Neural cell (in vitro differentiated cells): ENCODE results near the gene ICE2. TPM values are rescaled to one million over a fixed set of nuclear protein-coding genes. Genes with fewer than 3 reads are reported as not detected.

ENCODE experiments used
- H2AFZ ChIP-seq: fragments of 200-600, 300-800 bp; sonication (generic), shearing (Covaris generic); 2 replicates; pipeline ENCODE4 v1.6.0; 2014; ENCODE audit warnings: low read depth, mild to moderate bottlenecking, antibody characterized with exemption, low read length, moderate library complexity
- H3F3A ChIP-seq: fragments of 200-600 bp; shearing (Covaris generic); 2 replicates; pipeline ENCODE4 v1.6.1; 2016; ENCODE audit warnings: mild to moderate bottlenecking, moderate library complexity, mixed read lengths, antibody characterized with exemption, low read length; ENCODE audit not compliant: insufficient read depth, poor library complexity, severe bottlenecking
- H3K27ac ChIP-seq: fragments of 200-600, 300-800 bp; sonication (generic), shearing (Covaris generic); 2 replicates; pipeline ENCODE4 v1.5.1; 2014; ENCODE audit warnings: mild to moderate bottlenecking, low read length, moderate library complexity
- H3K27me3 ChIP-seq: fragments of 300-800, 200-600 bp; sonication (generic), shearing (Covaris generic); 2 replicates; pipeline ENCODE4 v1.6.0; 2014; ENCODE audit warnings: mild to moderate bottlenecking, low read depth, low read length, moderate library complexity; ENCODE audit not compliant: insufficient read depth
- H3K36me3 ChIP-seq: fragments of 300-800, 200-600 bp; sonication (generic), shearing (Covaris generic); 2 replicates; pipeline ENCODE4 v1.5.1; 2014; ENCODE audit warnings: mild to moderate bottlenecking, antibody characterized with exemption, low read length, moderate library complexity; ENCODE audit not compliant: insufficient read depth
- H3K4me2 ChIP-seq: fragments of 300-800, 200-600 bp; sonication (generic), shearing (Covaris generic); 2 replicates; pipeline ENCODE4 v1.6.0; 2014; ENCODE audit warnings: mild to moderate bottlenecking, low read length
- H3K4me3 ChIP-seq: fragments of 300-800, 200-600 bp; sonication (generic), shearing (Covaris generic); 2 replicates; pipeline ENCODE4 v1.5.1; 2014; ENCODE audit warnings: mild to moderate bottlenecking, low read length, moderate library complexity
- H3K79me2 ChIP-seq: fragments of 200-600 bp; shearing (Covaris generic); replicated peaks from 2 replicates; pipeline ENCODE4 v1.6.0; 2014; ENCODE audit warnings: mild to moderate bottlenecking, low read length, moderate library complexity; ENCODE audit not compliant: insufficient read depth
- H3K9ac ChIP-seq: fragments of 300-800, 200-600 bp; sonication (generic), shearing (Covaris generic); 2 replicates; pipeline ENCODE4 v1.6.1; 2016; ENCODE audit warnings: mild to moderate bottlenecking, low read length, mixed read lengths
- H3K9me2 ChIP-seq: fragments of 200-600 bp; shearing (Covaris generic); 2 replicates; pipeline ENCODE4 v1.6.1; 2016; ENCODE audit warnings: mild to moderate bottlenecking, low read length, mixed read lengths; ENCODE audit not compliant: insufficient read depth
- H3K9me3 ChIP-seq: fragments of 200-600, 300-800 bp; sonication (generic), shearing (Covaris generic); 2 replicates; pipeline ENCODE4 v1.6.1; 2016; ENCODE audit warnings: mild to moderate bottlenecking, mixed run types, low read length, moderate library complexity, mixed read lengths
- H4K20me1 ChIP-seq: fragments of 200-600 bp; shearing (Covaris generic); 2 replicates; pipeline ENCODE4 v1.6.1; 2016; ENCODE audit warnings: mild to moderate bottlenecking, mixed run types; ENCODE audit not compliant: insufficient read depth
- EP300 ChIP-seq: fragments of 450-650 bp; conservative IDR thresholded peaks from 2 replicates; pipeline ENCODE4 v1.6.1; 2014; ENCODE audit warnings: antibody characterized with exemption, mild to moderate bottlenecking, moderate library complexity; ENCODE audit not compliant: poor library complexity, severe bottlenecking
- EZH2 ChIP-seq: fragments of 200-600, 300-800 bp; shearing (Covaris generic), sonication (generic); IDR thresholded peaks from 2 replicates; pipeline ENCODE4 v1.6.1; 2014; ENCODE audit warnings: antibody characterized with exemption, low read length, borderline replicate concordance, mild to moderate bottlenecking; ENCODE audit not compliant: insufficient read depth, poor library complexity, severe bottlenecking
- MXI1 ChIP-seq: fragments of 450-650 bp; conservative IDR thresholded peaks from 2 replicates; pipeline ENCODE4 v1.6.1; 2014; ENCODE audit warnings: antibody characterized with exemption, mild to moderate bottlenecking; ENCODE audit not compliant: poor library complexity, severe bottlenecking
- POLR2AphosphoS5 ChIP-seq: IDR thresholded peaks from 2 replicates; pipeline ENCODE4 v1.6.1; 2012
- RAD21 ChIP-seq: fragments of 450-650 bp; conservative IDR thresholded peaks from 2 replicates; pipeline ENCODE4 v1.6.1; 2014; ENCODE audit warnings: antibody characterized with exemption, mild to moderate bottlenecking, moderate library complexity
- SMC3 ChIP-seq: fragments of 450-650 bp; conservative IDR thresholded peaks from 2 replicates; pipeline ENCODE4 v1.6.1; 2014; ENCODE audit warnings: antibody characterized with exemption, mild to moderate bottlenecking, moderate library complexity; ENCODE audit not compliant: poor library complexity
- TAF1 ChIP-seq: IDR thresholded peaks from 2 replicates; pipeline ENCODE4 v1.6.1; 2012; ENCODE audit warnings: low read depth
- polyA plus RNA-seq: library from polyadenylated mRNA; depleted of rRNA; stranded (reverse); fragments of >200 nt; gene quantifications from 2 replicates; pipeline ENCODE4 v1.2.3, GENCODE V29; 2014
- TF ChIP-seq, protein P1 (sequence below): fragments of 450-650 bp; IDR thresholded peaks from 2 replicates; pipeline ENCODE4 v1.5.1; 2014; ENCODE audit warnings: antibody characterized with exemption, mild to moderate bottlenecking, moderate library complexity; ENCODE audit not compliant: poor library complexity, severe bottlenecking
- TF ChIP-seq, protein P2 (sequence below): IDR thresholded peaks from 2 replicates; pipeline ENCODE4 v1.6.1; 2012; ENCODE audit warnings: borderline replicate concordance

ICE2 gene
- polyA plus RNA-seq, 1 donor from 2014 or later = 34.0 TPM

DNA sequence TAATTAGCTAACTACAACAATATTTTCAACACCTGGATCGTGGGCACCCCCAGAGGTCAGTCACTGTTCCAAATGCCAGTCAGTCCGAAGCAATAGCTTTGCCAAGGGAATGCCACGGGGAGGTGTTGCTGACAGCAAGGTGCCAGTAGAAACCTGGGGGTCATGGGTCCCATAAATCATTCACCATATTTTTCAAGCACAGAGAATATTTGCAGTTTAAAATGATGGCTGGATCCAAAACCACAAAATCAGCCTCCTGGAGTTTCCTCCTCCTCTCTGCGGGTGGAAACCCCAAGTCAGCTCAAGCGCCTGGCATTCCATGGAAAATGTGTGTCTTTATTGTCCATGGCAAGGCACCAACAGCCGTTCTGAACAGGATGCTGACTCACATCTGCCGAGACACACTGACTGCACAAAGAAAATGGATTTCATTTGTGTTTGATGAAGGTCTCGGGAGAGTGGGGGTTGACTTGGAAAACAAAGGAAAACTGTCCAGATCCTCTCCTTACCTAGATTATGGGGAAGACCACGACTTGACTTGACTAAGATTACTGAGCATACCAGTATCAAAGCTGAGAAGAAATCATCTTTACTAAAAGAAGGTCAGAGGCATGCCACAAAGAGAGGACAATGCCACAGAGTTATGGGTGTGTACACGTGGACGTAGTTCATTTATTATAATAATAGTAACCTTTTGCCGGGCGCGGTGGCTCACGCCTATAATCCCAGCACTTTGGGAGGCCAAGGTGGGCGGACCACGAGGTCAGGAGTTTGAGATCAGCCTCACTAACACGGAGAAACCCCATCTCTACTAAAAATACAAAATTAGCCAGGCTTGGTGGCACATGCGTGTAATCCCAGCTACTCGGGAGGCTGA, 107.5 kb downstream of the ICE2 start:
- H3K4me2 ChIP-seq = no peak overlapping the region

DNA sequence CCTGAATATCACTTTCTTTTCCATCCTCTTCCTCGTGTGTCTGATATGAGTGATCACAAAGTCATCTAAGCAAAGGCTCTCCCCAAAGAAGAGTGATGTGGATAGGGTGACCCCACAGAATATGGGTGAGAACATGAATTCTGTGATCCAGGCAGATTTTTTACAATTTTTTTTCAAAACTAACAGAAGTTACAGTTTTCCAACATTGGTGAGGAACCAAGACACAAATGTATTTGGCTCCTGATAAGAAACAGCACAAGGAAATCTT, 108.1 kb downstream of the ICE2 start:
- no peaks in the 10 kb centered on the region for H4K20me1 ChIP-seq
- no peaks in the 10 kb centered on the region for H3K36me3 ChIP-seq
- H3K9ac ChIP-seq = no peak overlapping the region
- no peak overlapping the region for H3K4me2 ChIP-seq
- TF ChIP-seq RAD21 (no peak), EZH2 (no peak), EP300 (no peak), MXI1 (no peak), POLR2AphosphoS5 (no peak), TAF1 (no peak), SMC3 (no peak)
- TF ChIP-seq, protein P1, sequence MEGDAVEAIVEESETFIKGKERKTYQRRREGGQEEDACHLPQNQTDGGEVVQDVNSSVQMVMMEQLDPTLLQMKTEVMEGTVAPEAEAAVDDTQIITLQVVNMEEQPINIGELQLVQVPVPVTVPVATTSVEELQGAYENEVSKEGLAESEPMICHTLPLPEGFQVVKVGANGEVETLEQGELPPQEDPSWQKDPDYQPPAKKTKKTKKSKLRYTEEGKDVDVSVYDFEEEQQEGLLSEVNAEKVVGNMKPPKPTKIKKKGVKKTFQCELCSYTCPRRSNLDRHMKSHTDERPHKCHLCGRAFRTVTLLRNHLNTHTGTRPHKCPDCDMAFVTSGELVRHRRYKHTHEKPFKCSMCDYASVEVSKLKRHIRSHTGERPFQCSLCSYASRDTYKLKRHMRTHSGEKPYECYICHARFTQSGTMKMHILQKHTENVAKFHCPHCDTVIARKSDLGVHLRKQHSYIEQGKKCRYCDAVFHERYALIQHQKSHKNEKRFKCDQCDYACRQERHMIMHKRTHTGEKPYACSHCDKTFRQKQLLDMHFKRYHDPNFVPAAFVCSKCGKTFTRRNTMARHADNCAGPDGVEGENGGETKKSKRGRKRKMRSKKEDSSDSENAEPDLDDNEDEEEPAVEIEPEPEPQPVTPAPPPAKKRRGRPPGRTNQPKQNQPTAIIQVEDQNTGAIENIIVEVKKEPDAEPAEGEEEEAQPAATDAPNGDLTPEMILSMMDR = no peak
- TF ChIP-seq, protein P2, sequence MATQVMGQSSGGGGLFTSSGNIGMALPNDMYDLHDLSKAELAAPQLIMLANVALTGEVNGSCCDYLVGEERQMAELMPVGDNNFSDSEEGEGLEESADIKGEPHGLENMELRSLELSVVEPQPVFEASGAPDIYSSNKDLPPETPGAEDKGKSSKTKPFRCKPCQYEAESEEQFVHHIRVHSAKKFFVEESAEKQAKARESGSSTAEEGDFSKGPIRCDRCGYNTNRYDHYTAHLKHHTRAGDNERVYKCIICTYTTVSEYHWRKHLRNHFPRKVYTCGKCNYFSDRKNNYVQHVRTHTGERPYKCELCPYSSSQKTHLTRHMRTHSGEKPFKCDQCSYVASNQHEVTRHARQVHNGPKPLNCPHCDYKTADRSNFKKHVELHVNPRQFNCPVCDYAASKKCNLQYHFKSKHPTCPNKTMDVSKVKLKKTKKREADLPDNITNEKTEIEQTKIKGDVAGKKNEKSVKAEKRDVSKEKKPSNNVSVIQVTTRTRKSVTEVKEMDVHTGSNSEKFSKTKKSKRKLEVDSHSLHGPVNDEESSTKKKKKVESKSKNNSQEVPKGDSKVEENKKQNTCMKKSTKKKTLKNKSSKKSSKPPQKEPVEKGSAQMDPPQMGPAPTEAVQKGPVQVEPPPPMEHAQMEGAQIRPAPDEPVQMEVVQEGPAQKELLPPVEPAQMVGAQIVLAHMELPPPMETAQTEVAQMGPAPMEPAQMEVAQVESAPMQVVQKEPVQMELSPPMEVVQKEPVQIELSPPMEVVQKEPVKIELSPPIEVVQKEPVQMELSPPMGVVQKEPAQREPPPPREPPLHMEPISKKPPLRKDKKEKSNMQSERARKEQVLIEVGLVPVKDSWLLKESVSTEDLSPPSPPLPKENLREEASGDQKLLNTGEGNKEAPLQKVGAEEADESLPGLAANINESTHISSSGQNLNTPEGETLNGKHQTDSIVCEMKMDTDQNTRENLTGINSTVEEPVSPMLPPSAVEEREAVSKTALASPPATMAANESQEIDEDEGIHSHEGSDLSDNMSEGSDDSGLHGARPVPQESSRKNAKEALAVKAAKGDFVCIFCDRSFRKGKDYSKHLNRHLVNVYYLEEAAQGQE = no peak
- no peaks in the 10 kb centered on the region for H3K27me3 ChIP-seq
- H3K27ac ChIP-seq = no peak overlapping the region
- no peaks in the 10 kb centered on the region for H3K9me3 ChIP-seq
- H3K79me2 ChIP-seq = no peaks in the 10 kb centered on the region
- H3K9me2 ChIP-seq = no peaks in the 10 kb centered on the region
- no peaks in the 10 kb centered on the region for H3F3A ChIP-seq
- no peak overlapping the region for H3K4me3 ChIP-seq
- no peak overlapping the region for H2AFZ ChIP-seq

More for the DNA sequence above, 107.5 kb downstream of the ICE2 start:
- TF ChIP-seq POLR2AphosphoS5 = no peak
- TF ChIP-seq, protein P2 = no peak
- TF ChIP-seq, protein P1 = no peak
- no peak for TF ChIP-seq RAD21
- no peak for TF ChIP-seq TAF1
- TF ChIP-seq SMC3 = no peak
- no peak for TF ChIP-seq MXI1
- TF ChIP-seq EZH2 = no peak
- TF ChIP-seq EP300 = no peak
- no peaks in the 10 kb centered on the region for H3K9me2 ChIP-seq
- H3F3A ChIP-seq = no peaks in the 10 kb centered on the region
- no peak overlapping the region for H3K4me3 ChIP-seq
- H3K36me3 ChIP-seq = no peaks in the 10 kb centered on the region
- no peaks in the 10 kb centered on the region for H3K79me2 ChIP-seq
- no peak overlapping the region for H2AFZ ChIP-seq
- no peaks in the 10 kb centered on the region for H3K27me3 ChIP-seq
- H4K20me1 ChIP-seq = no peaks in the 10 kb centered on the region
- H3K27ac ChIP-seq = no peak overlapping the region
- H3K9me3 ChIP-seq = no peaks in the 10 kb centered on the region
- no peak overlapping the region for H3K9ac ChIP-seq
